KG1 (cell line): Measurements from ENCODE around the gene PRKCI.
A peak's percentile ranks its signal among the peaks of the same experiment; 100 is the strongest.
"Not testable (repeated sequence)": the region's sequence is repeated elsewhere in the genome, so short reads cannot be mapped to it uniquely, and the experiment has no call there.

Experiments
- DNase-seq: peaks from one replicate; lab custom pipeline; 2025; lab: John Stamatoyannopoulos, UW

PRKCI gene

DNA sequence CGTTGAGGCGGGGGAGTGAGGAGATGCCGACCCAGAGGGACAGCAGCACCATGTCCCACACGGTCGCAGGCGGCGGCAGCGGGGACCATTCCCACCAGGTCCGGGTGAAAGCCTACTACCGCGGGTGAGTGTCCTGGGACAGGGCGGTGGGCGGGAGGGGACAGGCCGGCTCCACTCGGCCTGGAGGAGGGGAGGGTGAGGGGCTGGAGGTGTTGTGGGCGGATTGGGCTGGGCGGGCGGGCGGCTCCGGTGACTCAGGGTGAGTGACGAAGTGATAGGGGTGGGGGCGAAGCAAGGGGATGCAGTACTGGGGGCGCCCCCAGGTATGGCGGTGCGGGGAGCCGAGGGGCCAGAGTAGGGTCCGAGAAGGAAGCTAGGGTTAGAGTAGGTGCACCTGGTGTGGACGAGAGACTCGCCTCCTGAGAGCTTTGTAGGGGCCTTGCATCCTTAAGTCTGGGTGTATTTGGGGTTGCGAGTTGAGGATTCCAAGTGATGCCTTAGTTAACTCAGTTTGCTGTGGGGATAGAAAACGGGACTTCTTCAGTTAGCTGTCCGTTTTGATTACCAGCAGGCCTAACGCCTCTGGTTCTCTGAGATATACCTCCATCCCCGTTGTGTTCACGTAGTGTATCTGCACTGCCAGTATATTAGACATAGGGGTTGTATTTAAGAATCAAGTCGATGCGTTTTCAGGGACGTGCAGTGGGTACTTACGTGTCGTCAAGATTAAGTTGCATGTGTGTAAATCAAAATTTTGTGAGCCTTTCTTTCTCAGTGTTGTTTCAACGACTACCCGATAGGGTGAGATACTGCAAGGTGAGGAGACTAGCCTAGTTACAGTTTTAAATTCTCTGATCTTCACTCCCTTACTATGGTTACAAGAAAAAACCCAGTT lies 670 bp downstream of the PRKCI start:
- peak; percentile 25 for DNase-seq

DNA sequence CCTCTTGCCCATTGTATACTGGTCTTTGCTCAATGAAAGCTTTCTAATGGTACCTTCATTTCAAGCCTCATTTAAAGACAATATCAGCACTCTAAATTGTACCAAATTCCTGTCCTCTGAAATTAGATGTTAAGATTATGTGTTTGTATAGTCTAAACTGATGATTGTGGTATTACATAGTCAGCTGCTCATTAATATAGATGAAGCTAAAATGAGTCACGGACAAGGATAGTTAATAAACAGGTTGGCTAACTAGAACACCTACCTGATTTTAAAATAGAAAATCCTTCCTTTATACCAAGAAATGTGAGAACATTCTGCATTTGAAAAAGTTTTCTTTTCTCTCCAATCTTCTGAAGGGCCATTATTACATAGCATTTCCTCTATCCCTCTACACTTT lies 2.9 kb downstream of the PRKCI start:
- no peak for DNase-seq

DNA sequence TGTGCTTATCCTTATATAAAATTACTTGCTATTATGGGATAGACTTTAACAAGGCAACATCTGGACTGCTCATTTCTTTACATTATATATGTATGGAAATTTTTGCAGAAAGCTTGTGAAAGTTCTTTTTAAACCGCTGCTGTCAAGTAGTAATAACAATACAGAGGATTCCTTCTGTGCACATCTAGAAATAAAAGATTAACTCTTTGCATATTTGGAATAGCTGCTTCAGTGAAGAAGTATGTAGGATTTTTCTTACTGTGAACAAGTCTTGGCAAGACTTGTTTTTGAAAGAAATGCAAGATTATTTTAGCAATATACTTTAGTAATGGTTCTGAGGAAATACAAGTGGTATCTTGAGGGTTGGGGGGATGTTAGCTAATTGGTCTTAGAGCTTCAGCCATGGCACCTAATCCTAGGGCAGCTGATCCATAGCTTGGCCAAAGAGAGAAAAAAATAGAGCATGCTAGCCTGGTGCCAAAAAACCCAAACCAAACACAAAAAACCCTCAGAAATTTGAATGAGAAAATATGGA lies 4.3 kb downstream of the PRKCI start:
- no peak for DNase-seq

DNA sequence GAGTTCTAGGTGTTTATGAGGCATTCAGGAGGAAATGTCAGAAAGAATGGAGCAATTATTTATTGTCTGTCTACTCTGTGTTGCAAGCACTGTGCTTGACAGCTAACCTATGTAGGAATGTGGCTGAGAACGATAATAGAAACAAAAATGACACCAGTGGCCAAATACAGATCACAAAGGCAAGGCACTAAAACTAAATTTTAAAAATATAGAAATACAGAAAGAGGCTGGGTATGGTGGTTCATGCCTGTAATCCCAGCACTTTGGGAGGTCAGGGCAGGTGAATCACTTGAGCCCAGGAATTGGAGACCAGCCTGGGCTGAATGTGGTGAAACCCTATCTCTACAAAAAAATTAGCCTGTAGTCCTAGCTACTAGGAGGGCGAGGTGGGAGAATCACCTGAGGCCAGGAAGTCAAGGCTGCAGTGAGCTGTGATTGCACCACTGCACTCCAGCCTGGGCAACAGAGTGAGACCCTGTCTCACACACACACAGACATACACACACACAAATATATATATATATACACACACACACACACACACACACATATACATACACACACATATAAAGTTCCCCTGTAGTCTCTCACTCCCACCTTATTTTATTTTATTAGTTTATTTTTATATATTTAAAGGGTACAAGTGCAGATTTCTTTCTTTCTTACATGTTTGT lies 6.0 kb downstream of the PRKCI start:
- no peak for DNase-seq

DNA sequence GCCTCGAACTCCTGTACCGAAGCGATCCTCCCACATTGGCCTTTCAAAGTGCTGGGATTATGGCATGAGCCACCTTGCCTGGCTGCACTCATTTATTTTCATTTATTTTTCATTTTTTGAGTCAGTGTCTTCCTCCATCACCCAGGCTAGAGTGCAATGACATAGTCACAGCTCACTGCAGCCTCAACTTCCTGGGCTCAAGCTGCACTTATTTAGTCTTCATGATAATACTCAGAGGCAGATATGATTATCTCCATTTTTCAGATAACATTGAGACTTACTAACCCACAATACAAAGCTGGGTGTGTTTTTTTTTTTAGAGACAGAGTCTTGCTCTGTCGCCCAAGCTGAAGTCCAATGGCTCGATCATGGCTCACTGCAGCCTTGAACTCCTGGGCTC lies 10.0 kb downstream of the PRKCI start:
- DNase-seq = no peak

DNA sequence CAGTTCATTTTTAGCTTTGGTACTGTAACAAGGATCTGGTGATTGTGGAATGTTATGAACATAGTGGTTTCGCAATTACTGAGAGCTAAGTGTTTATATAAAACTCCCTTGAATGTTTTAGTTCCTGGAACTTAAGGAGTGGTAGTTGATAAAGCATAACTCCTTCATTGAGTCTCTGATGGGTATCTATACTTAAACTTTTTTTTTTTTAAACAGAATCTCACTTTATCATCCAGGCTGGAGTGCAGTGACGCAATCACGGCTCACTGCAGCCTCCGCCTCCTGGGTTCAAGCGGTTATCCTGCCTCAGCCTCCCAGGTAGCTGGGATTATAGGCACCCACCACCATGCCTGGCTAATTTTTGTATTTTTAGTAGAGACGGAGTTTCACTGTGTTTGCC lies 11.3 kb downstream of the PRKCI start:
- DNase-seq = no peak

DNA sequence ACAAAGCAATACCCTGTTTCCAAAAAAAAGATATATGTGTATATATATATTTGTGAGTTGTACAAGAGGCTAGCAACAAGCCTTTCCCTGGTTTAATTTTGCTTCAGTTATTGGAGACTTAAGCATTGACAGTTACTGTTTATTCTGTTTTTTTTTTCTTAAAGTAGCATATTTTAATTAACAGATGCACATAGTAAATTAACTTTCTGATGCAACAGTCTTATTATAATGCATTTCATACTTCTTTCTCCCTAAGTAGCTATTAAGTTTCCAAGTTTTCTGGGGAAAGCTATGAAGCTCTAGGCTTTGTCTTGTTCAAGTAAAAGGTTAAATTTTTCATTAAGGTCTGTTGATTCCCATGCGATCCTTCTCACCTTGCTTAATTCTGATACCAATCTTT lies 17.9 kb downstream of the PRKCI start:
- DNase-seq = no peak

DNA sequence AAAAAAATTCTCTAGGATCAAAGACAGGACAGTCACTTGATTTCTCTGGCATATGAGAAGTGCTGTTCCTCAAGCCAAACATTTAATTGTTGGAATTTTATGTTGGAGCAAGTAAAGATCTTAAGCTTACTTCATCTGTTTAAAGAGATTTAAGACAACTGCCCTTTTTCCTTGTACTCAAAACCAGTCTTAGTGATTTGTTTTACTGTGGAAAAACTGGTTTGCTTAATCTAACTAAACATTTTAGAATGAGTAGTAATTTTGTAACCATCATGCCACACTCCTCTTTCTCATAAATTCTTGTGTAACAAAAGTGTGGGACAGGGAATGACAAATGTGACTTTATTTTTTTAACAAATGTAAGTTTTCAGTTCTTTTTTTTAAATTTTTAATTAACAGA lies 18.4 kb downstream of the PRKCI start:
- no peak for DNase-seq

DNA sequence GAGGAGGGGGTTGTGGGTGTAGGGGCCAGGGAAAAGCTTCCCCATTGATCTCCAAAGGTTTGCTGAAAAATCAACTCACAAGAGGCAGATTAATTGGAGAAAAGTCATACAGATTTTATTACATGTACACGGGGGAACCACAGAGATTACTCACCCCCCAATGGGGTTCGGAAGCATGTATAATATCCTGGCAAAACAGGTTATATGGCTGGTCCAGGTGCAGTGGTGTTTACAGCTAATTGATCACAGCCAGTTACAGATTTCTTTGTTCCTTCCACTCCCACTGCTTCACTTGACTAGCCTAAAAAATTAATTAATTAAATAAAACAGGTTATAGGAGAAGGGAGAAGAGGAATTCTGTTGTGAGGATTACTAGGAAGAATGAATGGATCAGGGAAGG lies 22.4 kb downstream of the PRKCI start:
- DNase-seq = no peak

DNA sequence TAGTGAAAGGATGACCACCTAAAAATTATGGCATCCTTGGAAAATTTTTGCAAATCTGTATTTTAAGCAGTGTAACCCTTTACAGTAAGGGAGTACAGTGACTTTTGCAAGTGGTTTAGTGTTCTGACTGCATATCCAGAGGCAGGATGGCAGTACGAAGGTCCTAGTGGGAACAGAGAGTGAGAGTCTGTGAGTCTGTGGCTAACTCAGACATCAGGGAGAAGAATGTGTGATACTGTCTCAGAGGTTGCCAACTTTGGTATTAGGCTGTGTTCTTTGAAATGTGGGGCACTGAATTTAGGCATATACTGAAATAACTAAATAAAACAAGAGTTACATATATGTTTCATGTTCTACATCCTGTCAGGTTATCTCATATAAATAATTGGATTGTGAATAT lies 25.7 kb downstream of the PRKCI start:
- no peak for DNase-seq

DNA sequence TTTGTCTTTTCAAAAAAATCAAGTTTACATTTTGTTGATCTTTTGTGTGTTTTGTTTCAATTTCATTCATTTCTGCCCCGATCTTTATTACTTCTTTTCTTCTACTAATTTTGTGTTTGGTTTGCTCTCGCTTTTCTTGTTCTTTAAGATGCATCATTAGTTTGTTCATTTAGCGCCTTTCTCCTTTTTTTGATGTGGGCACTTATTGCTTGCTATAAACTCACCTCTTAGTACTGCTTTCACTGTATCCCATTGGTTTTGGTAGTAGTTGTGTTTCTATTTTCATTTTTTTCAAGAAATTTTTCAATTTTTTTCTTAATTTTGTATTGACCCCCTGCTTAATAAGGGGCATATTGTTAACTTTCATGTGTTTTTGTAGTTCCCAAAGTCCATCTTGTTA lies 34.4 kb downstream of the PRKCI start:
- no peak for DNase-seq

DNA sequence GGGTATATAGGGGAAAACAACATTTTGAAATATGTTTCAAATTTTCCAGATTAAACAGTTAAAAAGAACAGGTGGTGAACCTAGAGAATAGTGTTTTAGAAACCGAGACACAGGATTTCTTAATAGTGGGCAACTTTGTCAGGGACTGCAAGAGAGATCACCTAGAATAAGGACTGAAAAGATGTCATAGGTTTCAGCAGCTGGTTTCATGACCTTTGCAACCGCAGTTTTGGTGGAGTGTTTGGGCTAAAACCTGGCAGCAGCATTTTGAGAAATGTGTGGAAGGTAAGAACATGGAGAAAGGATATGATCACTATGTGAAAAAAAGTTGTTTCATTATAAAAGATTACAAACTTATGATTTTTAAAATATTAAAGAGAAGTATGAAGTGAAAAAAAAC lies 34.9 kb downstream of the PRKCI start:
- no peak for DNase-seq

DNA sequence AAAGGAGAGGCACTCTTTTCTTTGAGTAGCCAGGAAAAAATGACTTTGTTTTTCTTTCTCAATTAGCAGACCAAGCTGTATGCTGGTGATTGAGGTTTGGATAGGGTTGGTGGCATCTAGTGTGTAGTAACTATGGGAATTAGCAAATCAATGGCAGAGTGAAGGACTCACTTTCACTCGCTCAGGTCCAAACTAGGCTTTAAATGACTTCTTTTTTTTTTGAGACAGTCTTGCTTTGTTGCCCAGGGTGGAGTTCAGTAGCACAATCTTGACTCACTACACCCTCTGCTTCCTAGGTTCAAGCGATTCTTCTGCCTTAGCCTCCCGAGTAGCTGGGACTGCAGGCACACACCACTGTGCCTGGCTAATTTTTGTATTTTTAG lies 35.9 kb downstream of the PRKCI start:
- DNase-seq = no peak

DNA sequence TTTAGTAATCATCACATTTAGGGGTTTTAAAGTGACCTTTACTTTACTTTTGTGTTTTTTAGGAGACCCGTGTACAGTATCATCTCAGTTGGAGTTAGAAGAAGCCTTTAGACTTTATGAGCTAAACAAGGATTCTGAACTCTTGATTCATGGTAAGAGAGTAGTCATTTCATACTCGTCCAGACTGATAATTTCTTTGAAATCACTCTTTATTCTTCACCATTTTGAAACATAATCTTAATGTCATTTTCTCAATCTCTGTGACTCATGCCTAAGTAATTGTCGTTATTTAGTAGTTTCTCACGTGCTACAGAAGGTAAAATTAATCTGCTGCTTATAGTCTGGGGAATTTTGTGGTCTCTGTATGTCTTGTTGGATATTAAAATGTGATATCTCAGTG lies 37.7 kb downstream of the PRKCI start:
- no peak for DNase-seq

DNA sequence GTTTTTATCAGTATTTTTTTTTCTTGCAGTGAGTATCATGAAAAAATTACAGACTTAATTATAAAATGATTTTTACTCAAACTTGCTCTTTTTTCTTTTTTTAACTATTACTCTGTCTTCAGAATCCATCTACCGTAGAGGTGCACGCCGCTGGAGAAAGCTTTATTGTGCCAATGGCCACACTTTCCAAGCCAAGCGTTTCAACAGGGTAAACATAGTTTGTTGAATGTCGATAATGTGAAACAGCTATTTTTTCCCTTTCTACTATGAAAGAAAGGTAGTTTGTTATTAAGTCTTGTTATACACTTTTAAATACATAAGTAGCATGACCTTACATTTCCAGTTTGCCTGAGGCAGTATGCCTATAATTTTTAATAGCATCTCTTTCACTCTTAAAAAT lies 45.6 kb downstream of the PRKCI start:
- DNase-seq = no peak

DNA sequence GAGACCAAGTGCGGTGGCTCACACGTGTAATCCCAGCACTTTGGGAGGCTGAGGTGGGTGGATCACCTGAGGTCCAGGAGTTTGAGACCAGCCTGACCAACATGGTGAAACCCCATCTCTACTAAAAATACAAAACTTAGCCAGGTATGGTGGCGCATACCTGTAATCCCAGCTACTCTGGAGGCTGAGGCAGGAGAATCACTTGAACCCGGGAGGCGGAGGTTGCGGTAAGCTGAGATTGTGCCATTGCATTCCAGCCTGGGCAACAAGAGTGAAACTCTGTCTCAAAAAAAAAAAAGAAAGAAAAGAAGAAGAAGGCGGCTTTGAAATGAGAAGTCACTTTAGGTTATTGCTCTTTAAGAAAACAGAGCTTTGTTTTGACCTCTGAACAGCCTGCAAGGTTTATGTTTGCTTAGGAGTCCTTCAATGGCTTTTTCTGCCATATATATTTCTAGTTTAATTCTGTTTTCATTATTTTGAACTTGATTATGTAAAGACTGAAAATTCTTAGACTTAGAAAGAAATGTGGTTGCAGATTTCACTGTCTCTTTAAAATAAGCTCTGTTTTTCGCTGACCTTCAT lies 47.5 kb downstream of the PRKCI start:
- DNase-seq = not testable (repeated sequence)

DNA sequence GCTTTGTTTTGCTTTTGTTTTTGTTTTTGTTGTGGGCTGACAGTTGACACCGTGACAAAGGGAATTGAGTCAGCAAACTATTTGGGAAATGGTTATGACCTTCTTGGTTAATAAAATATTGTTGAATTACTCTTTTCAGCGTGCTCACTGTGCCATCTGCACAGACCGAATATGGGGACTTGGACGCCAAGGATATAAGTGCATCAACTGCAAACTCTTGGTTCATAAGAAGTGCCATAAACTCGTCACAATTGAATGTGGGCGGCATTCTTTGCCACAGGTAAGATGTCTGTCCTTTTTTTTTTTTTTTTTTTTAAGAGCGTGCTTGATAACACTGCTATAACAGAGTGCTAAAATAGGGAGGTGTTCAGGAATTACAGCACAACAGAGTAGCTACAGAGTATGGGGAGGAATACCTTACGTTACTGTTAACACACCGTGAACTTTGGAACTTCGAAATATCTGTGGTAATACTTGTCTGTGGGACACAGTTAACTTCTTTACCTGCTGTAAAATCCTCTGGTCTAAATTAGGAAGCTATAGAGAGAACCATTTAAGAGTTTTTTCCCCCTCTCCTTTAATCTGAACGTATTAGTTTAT lies 48.2 kb downstream of the PRKCI start:
- DNase-seq = no peak

DNA sequence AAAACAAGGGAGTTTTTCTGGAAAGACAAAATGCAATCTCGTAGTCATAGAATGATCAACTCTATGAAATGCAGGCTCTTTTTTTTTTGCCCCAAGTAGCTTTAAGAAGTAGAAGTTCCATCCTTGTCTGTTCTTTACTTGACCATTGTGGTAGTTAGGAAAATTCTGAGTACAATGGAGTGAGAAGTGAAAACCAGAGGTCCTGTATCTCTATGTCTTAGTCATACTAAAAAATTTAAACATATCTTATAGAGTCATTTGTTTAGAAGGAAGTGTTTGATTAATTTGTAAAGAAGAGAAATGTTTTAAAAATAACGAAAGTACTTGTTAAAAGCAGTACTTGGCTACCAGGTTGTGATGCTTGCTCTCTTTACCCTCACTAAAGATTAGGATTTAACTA lies 52.4 kb downstream of the PRKCI start:
- DNase-seq = no peak

DNA sequence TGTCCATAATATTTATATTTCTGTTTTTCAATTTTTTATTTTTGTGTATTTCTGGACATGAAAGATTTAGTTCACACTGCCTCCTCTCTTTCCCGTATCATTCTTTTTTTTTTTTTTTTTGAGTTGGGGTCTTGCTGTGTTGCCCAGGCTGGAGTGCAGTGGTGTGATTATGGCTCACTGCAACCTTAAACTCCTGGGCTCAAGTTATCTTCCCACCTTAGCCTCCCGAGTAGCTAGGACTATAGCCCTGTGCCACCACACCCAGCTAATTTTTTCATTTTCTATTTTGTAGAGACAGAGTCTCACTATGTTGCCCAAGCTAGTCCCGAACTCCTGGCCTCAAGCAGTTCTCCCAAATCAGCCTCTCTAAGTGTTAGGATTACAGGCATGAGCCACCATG lies 53.6 kb downstream of the PRKCI start:
- no peak for DNase-seq

DNA sequence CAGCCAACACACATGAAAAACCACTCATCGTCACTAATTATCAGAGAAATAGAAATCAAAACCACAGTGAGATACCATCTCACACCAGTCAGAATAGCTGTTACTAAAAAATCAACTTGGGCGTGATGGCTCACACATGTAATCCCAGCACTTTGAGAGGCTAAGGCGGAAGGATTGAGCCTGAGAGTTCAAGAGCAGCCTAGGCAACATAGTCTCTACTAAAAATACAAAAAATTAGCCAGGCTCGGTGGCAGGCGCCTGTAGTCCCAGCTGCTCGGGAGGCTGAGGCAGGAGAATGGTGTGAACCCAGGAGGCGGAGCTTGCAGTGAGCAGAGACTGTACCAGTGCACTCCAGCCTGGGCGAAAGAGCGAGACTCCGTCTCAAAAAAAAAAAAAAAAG lies 55.1 kb downstream of the PRKCI start:
- DNase-seq = not testable (repeated sequence)

DNA sequence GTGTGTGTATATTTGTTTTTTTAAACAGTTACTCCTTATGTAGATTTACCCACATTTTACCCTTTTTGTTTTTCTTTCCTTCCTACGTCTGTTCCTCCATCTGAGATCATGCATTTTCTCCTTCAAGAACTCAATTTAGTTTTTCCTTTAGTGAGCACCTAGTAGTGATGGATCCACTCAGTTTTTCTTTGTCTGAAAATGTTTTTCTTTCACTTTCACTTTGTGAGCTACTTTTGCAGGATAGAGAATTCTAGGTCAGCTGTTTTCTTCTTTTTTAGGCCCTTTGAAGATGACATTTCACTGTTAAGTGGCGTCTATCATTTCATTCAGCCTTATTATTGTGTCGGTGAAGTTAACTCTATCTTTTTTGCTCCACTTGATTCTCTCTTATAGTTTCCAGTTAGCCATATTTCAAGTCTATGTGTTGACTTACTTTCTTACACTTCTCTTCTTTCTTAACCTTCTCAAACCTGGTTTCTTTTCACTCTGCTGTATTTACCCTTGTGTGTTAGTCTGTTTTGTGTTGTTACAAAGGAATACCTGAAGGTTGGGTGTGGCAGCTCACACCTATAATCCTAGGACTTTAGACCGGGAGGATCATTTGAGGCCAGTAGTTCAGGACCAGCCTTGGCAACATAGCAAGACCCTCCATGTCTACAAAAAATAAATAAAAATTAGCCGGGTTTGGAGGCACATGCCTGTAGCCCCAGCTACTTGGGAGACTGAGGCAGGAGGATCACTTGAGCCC lies 55.8 kb downstream of the PRKCI start:
- DNase-seq = no peak

DNA sequence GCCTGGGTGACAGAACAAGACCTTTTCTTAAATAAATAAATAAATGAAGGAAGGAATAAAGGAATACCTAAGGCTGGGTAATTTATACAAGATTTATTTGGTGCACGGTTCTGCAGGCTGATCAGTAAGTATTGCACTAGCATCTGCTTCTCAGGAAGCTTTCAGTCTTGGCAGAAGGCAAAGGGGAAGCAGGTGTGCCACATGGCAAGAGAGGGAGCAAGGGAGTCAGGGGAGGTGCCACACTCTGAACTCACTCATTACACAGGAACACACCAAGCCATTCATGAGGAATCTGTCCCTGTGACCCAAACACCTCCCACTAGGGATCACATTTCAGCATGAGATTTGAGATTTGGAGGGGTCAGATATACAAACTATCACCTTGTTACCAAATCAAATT lies 56.4 kb downstream of the PRKCI start:
- DNase-seq = no peak
